DND-41 (cell line): ENCODE measurements around the gene PCDHGB2.
"Not testable (repeated sequence)": the region's sequence is repeated elsewhere in the genome, so short reads cannot be mapped to it uniquely, and the experiment has no call there.

Experiments
- ATAC-seq: fragments of 200-7000 bp; cut with Tn5 transposase; 3 replicates; pipeline ENCODE4 v1.9.1; 2021; ENCODE audit warnings: low read depth; ENCODE audit not compliant: insufficient read depth
- DNase-seq: peaks from one replicate; pipeline ENCODE4 v3.0.0-alpha.2; 2020
- H2AFZ ChIP-seq: 2 replicates; pipeline ENCODE4 v1.6.0; 2012; ENCODE audit warnings: low read depth, low read length
- H3K27ac ChIP-seq: 2 replicates; pipeline ENCODE4 v1.5.1; 2012; ENCODE audit warnings: low read length, inconsistent platforms
- H3K27me3 ChIP-seq: fragments of 200-600 bp; sonication (generic); 2 replicates; pipeline ENCODE4 v1.6.0; 2012; ENCODE audit warnings: low read length, mild to moderate bottlenecking, inconsistent platforms; ENCODE audit not compliant: insufficient read depth, poor library complexity
- H3K36me3 ChIP-seq: 2 replicates; pipeline ENCODE4 v1.5.1; 2012; ENCODE audit warnings: low read length, inconsistent platforms; ENCODE audit not compliant: insufficient read depth
- H3K4me1 ChIP-seq: 2 replicates; pipeline ENCODE4 v1.5.1; 2012; ENCODE audit warnings: mild to moderate bottlenecking, low read length; ENCODE audit not compliant: insufficient read depth
- H3K4me2 ChIP-seq: 2 replicates; pipeline ENCODE4 v1.6.0; 2012; ENCODE audit warnings: mild to moderate bottlenecking, moderate library complexity, low read length, inconsistent platforms; ENCODE audit not compliant: insufficient read depth
- H3K4me3 ChIP-seq, 2 experiments: fragments of 200-600 bp in 1 of 2; shearing (Covaris generic) in 1 of 2; 2 replicates each; pipeline ENCODE4 v1.5.1; 2012 to 2016; ENCODE audit warnings: inconsistent platforms in 2 of 2, low read length in 2 of 2, mild to moderate bottlenecking in 2 of 2, low read depth in 1 of 2, moderate library complexity in 1 of 2
- H3K79me2 ChIP-seq: 2 replicates; pipeline ENCODE4 v1.6.0; 2012; ENCODE audit warnings: low read length, inconsistent platforms; ENCODE audit not compliant: insufficient read depth
- H3K9ac ChIP-seq: 2 replicates; pipeline ENCODE4 v1.6.0; 2012; ENCODE audit warnings: low read depth, mild to moderate bottlenecking, inconsistent platforms, low read length, moderate library complexity
- H3K9me3 ChIP-seq: 2 replicates; pipeline ENCODE4 v1.5.1; 2012; ENCODE audit warnings: low read length, moderate library complexity, mild to moderate bottlenecking, inconsistent platforms; ENCODE audit not compliant: insufficient read depth, severe bottlenecking
- H4K20me1 ChIP-seq: 2 replicates; pipeline ENCODE4 v1.6.0; 2012; ENCODE audit warnings: low read length; ENCODE audit not compliant: insufficient read depth
- CTCF ChIP-seq: IDR thresholded peaks from 2 replicates; pipeline ENCODE4 v1.5.1; 2012; ENCODE audit warnings: borderline replicate concordance, low read length, moderate library complexity, mild to moderate bottlenecking; ENCODE audit not compliant: poor library complexity, severe bottlenecking; ENCODE audit errors: extremely low read depth
- EZH2 ChIP-seq: IDR thresholded peaks from 3 replicates; pipeline ENCODE4 v1.6.1; 2012; ENCODE audit warnings: borderline replicate concordance, low read depth, mild to moderate bottlenecking, moderate library complexity, low read length, inconsistent platforms; ENCODE audit not compliant: severe bottlenecking

PCDHGB2 gene

GRCh38 chr5:141359790-141360426 lies at the start of gene PCDHGB2:
PCDHGB2 (plus strand) TSS chr5:141359994; CDS start chr5:141360136, 142 bp downstream.
- Histone ChIP-seq H3K36me3 (no peaks in the 10 kb centered on the region), H3K9me3 (no peaks in the 10 kb centered on the region), H3K9ac (no peak within 1 kb of the TSS), H3K4me1 (peaks cover 3% of the 10 kb centered on the region; the same call in 1 of the 2 replicates), H3K27me3 (no peaks in the 10 kb centered on the region), H3K79me2 (no peaks in the 10 kb centered on the region), H4K20me1 (no peaks in the 10 kb centered on the region), H3K4me3 (peak within 1 kb of the TSS in 1 of 2 experiments; percentile 30; a peak in 1 of 4 replicates), H2AFZ (peak within 1 kb of the TSS; percentile 53), H3K27ac (no peak within 1 kb of the TSS), H3K4me2 (peak within 1 kb of the TSS; percentile 33; the same call in 1 of the 2 replicates)
- ATAC-seq: peak; percentile 74
- DNase-seq: peak; percentile 37
- no peak for TF ChIP-seq EZH2
- peak; percentile 63 for TF ChIP-seq CTCF

GRCh38 chr5:141313711-141314110 lies 46.1 kb upstream of the PCDHGB2 start:
- no peak for DNase-seq
- H3K4me1 ChIP-seq: no peaks in the 10 kb centered on the region
- no peaks in the 10 kb centered on the region for H3K27me3 ChIP-seq
- TF ChIP-seq EZH2 (no peak), CTCF (no peak)
- H3K36me3 ChIP-seq: peaks cover 10% of the 10 kb centered on the region
- no peak overlapping the region for H3K27ac ChIP-seq
- H3K79me2 ChIP-seq: peaks cover 7% of the 10 kb centered on the region; the same call in 1 of the 2 replicates
- H3K9ac ChIP-seq: no peak overlapping the region
- H3K9me3 ChIP-seq: peaks cover 10% of the 10 kb centered on the region
- no peaks in the 10 kb centered on the region for H4K20me1 ChIP-seq
- ATAC-seq: no peak
- H3K4me3 ChIP-seq: no peak overlapping the region
- H2AFZ ChIP-seq: no peak overlapping the region
- H3K4me2 ChIP-seq: no peak overlapping the region

GRCh38 chr5:141316963-141317362 lies 42.8 kb upstream of the PCDHGB2 start:
- not testable (repeated sequence) for H3K27me3 ChIP-seq, H3K27ac ChIP-seq, ATAC-seq, H4K20me1 ChIP-seq, H3K4me2 ChIP-seq, H2AFZ ChIP-seq, H3K4me3 ChIP-seq, DNase-seq, H3K9ac ChIP-seq
- Histone ChIP-seq H3K79me2 (peaks cover 24% of the 10 kb centered on the region), H3K9me3 (peaks cover 36% of the 10 kb centered on the region), H3K36me3 (peaks cover 23% of the 10 kb centered on the region), H3K4me1 (peaks cover 22% of the 10 kb centered on the region)

GRCh38 chr5:141319202-141319601 lies 40.6 kb upstream of the PCDHGB2 start:
- Histone ChIP-seq H3K36me3 (peaks cover 23% of the 10 kb centered on the region), H3K4me2 (peak overlapping the region; percentile 62; the same call in 1 of the 2 replicates), H3K4me3 (peak overlapping the region in 1 of 2 experiments; percentile 76; a peak in 2 of 4 replicates)

More at GRCh38 chr5:141319202-141319601, 40.6 kb upstream of the PCDHGB2 start:
- no peaks in the 10 kb centered on the region for H4K20me1 ChIP-seq
- H3K4me1 ChIP-seq: peaks cover 22% of the 10 kb centered on the region
- ATAC-seq (no peak), DNase-seq (no peak)
- peaks cover 24% of the 10 kb centered on the region for H3K79me2 ChIP-seq
- no peaks in the 10 kb centered on the region for H3K27me3 ChIP-seq
- peaks cover 41% of the 10 kb centered on the region for H3K9me3 ChIP-seq
- TF ChIP-seq CTCF (no peak), EZH2 (no peak)
- H3K9ac ChIP-seq: no peak overlapping the region
- H2AFZ ChIP-seq: no peak overlapping the region
- H3K27ac ChIP-seq: no peak overlapping the region
